HepG2 (cell line): ENCODE data around the gene CARD19. TPM values are rescaled to one million over a fixed set of nuclear protein-coding genes. Genes with fewer than 3 reads are reported as not detected.

Experiments
- AFF4 ChIP-seq: sonication (generic); formaldehyde crosslinking; IDR thresholded peaks from 2 replicates; pipeline ENCODE4 v1.4.0; 2020; ENCODE audit warnings: missing genetic modification reagents
- ARNT ChIP-seq: fragments of 450-650 bp; IDR thresholded peaks from 2 replicates; pipeline ENCODE4 v1.6.1; 2017
- GABPB1 ChIP-seq: IDR thresholded peaks from 2 replicates; pipeline ENCODE4 v1.6.1; 2016; ENCODE audit warnings: mild to moderate bottlenecking, missing genetic modification reagents, moderate library complexity, missing compliant biosample characterization
- MEIS1 ChIP-seq: sonication (generic); formaldehyde crosslinking; IDR thresholded peaks from 2 replicates; pipeline ENCODE4 v1.9.0; 2021; ENCODE audit warnings: mild to moderate bottlenecking, missing genetic modification reagents, moderate library complexity, borderline replicate concordance
- RXRA ChIP-seq: sonication (generic); formaldehyde crosslinking; IDR thresholded peaks from 2 replicates; pipeline ENCODE4 v1.5.1; 2020; ENCODE audit warnings: missing genetic modification reagents
- TCF12 ChIP-seq, 2 experiments: fragments of 450-650 bp in 1 of 2; sonication (generic) in 1 of 2; formaldehyde crosslinking in 1 of 2; IDR thresholded peaks; 2 replicates each; pipeline versions ENCODE4 v1.6.1 to v1.8.0; 2017 to 2022; ENCODE audit warnings: antibody characterized with exemption in 1 of 2, mild to moderate bottlenecking in 1 of 2, missing genetic modification reagents in 1 of 2, moderate library complexity in 1 of 2
- ZFX ChIP-seq: sonication (generic); formaldehyde crosslinking; IDR thresholded peaks from 2 replicates; pipeline ENCODE4 v1.4.0; 2020; ENCODE audit warnings: mild to moderate bottlenecking, low read depth, missing genetic modification reagents, moderate library complexity
- ZNF253 ChIP-seq: sonication (generic); formaldehyde crosslinking; IDR thresholded peaks from 2 replicates; pipeline ENCODE4 v1.8.0; 2022; ENCODE audit warnings: mild to moderate bottlenecking, missing genetic modification reagents, borderline replicate concordance
- ZNF281 ChIP-seq: sonication (generic); formaldehyde crosslinking; IDR thresholded peaks from 2 replicates; pipeline ENCODE4 v1.4.0; 2020; ENCODE audit warnings: missing genetic modification reagents, borderline replicate concordance
- ZNF83 ChIP-seq: sonication (generic); formaldehyde crosslinking; IDR thresholded peaks from 2 replicates; pipeline ENCODE4 v1.4.0; 2020; ENCODE audit warnings: missing genetic modification reagents, mild to moderate bottlenecking, borderline replicate concordance
- polyA plus RNA-seq, 8 experiments: library from polyadenylated mRNA; depleted of rRNA in 3 of 8; stranded (reverse) in 7 of 8; unstranded in 1 of 8; fragments of >200 nt; fragmentation: Illumina TruSeq in 4 of 8; extraction: Trizol in 4 of 8; gene quantifications; 2 replicates each; pipeline versions ENCODE4 v1.2.1 to v1.2.3, GENCODE V29; 2011 to 2016; ENCODE audit warnings: low read depth in 4 of 8, missing spikeins in 1 of 8, mixed read lengths in 1 of 8; ENCODE audit not compliant: insufficient read depth in 1 of 8
- total RNA-seq, 5 experiments: library from RNA; depleted of rRNA; stranded (reverse); fragments of >200 nt; fragmentation: Illumina TruSeq; extraction: Trizol; gene quantifications; 2 replicates each; pipeline ENCODE4 v1.2.3, GENCODE V29; 2016; ENCODE audit warnings: low read depth in 1 of 5
- TF ChIP-seq, protein P1 (sequence below): sonication (generic); formaldehyde crosslinking; IDR thresholded peaks from 2 replicates; pipeline ENCODE4 v1.4.0; 2020; ENCODE audit warnings: mild to moderate bottlenecking, missing genetic modification reagents
- TF ChIP-seq, protein P2 (sequence below): sonication (generic); formaldehyde crosslinking; IDR thresholded peaks from 2 replicates; pipeline ENCODE4 v1.5.1; 2020; ENCODE audit warnings: missing genetic modification reagents, mild to moderate bottlenecking, borderline replicate concordance
- TF ChIP-seq, protein P3 (sequence below): sonication (generic); formaldehyde crosslinking; IDR thresholded peaks from 2 replicates; pipeline ENCODE4 v1.4.0; 2020; ENCODE audit warnings: missing genetic modification reagents

Gene CARD19
- total and polyA plus RNA-seq, 2 of the 13 experiments (the other 11 are each of a cell fraction or from before 2014, with no cell fraction given) = 18.4 to 47.2 TPM

- TF ChIP-seq, protein P1, sequence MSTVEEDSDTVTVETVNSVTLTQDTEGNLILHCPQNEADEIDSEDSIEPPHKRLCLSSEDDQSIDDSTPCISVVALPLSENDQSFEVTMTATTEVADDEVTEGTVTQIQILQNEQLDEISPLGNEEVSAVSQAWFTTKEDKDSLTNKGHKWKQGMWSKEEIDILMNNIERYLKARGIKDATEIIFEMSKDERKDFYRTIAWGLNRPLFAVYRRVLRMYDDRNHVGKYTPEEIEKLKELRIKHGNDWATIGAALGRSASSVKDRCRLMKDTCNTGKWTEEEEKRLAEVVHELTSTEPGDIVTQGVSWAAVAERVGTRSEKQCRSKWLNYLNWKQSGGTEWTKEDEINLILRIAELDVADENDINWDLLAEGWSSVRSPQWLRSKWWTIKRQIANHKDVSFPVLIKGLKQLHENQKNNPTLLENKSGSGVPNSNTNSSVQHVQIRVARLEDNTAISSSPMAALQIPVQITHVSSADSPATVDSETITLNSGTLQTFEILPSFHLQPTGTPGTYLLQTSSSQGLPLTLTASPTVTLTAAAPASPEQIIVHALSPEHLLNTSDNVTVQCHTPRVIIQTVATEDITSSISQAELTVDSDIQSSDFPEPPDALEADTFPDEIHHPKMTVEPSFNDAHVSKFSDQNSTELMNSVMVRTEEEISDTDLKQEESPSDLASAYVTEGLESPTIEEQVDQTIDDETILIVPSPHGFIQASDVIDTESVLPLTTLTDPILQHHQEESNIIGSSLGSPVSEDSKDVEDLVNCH (CRISPR knock-in tag) = no peak
- no peak for TF ChIP-seq ARNT
- TF ChIP-seq RXRA = no peak
- TF ChIP-seq, protein P2, sequence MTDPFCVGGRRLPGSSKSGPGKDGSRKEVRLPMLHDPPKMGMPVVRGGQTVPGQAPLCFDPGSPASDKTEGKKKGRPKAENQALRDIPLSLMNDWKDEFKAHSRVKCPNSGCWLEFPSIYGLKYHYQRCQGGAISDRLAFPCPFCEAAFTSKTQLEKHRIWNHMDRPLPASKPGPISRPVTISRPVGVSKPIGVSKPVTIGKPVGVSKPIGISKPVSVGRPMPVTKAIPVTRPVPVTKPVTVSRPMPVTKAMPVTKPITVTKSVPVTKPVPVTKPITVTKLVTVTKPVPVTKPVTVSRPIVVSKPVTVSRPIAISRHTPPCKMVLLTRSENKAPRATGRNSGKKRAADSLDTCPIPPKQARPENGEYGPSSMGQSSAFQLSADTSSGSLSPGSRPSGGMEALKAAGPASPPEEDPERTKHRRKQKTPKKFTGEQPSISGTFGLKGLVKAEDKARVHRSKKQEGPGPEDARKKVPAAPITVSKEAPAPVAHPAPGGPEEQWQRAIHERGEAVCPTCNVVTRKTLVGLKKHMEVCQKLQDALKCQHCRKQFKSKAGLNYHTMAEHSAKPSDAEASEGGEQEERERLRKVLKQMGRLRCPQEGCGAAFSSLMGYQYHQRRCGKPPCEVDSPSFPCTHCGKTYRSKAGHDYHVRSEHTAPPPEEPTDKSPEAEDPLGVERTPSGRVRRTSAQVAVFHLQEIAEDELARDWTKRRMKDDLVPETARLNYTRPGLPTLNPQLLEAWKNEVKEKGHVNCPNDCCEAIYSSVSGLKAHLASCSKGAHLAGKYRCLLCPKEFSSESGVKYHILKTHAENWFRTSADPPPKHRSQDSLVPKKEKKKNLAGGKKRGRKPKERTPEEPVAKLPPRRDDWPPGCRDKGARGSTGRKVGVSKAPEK (CRISPR knock-in tag) = peak; percentile 56; the same call in 1 of the 2 replicates
- TF ChIP-seq GABPB1 = no peak
- TF ChIP-seq MEIS1 = peak; percentile 58; the same call in 1 of the 2 replicates
- TF ChIP-seq ZNF83 (CRISPR knock-in tag) = no peak
- 0 out of 2 replicates have a peak, but pooled peaks have one; percentile 41 for TF ChIP-seq ZNF253 (CRISPR knock-in tag)
- peak; percentile 65; the same call in 1 of the 2 replicates for TF ChIP-seq ZNF281 (CRISPR knock-in tag)
- TF ChIP-seq, protein P3, sequence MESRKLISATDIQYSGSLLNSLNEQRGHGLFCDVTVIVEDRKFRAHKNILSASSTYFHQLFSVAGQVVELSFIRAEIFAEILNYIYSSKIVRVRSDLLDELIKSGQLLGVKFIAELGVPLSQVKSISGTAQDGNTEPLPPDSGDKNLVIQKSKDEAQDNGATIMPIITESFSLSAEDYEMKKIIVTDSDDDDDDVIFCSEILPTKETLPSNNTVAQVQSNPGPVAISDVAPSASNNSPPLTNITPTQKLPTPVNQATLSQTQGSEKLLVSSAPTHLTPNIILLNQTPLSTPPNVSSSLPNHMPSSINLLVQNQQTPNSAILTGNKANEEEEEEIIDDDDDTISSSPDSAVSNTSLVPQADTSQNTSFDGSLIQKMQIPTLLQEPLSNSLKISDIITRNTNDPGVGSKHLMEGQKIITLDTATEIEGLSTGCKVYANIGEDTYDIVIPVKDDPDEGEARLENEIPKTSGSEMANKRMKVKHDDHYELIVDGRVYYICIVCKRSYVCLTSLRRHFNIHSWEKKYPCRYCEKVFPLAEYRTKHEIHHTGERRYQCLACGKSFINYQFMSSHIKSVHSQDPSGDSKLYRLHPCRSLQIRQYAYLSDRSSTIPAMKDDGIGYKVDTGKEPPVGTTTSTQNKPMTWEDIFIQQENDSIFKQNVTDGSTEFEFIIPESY (CRISPR knock-in tag) = no peak
- 0 out of 2 replicates have a peak, but pooled peaks have one; percentile 6 for TF ChIP-seq AFF4 (CRISPR knock-in tag)
- TF ChIP-seq TCF12 (IDR thresholded peaks at IDR 0.05) = no peak
- no peak for TF ChIP-seq TCF12 (CRISPR knock-in tag; IDR thresholded peaks at IDR 0.05)
- peak; percentile 0; the same call in 1 of the 2 replicates for TF ChIP-seq ZFX
Observed at GRCh38 chr9:93132287-93132927, 36.4 kb downstream of the CARD19 start (continued).
